ENCODE data around the gene PHF2.

The PHF2 gene

GRCh38 chr9:93569621-93570174 lies 6.7 kb upstream of the PHF2 start:
- DNase-seq: no peak

- no peak for DNase-seq
Observed at GRCh38 chr9:93572221-93572620, 4.2 kb upstream of the PHF2 start.

GRCh38 chr9:93572636-93573515 lies 3.5 kb upstream of the PHF2 start:
- no peak for DNase-seq

- DNase-seq: no peak
Observed at GRCh38 chr9:93573516-93573828, 2.9 kb upstream of the PHF2 start.

- DNase-seq: no peak
Observed at GRCh38 chr9:93574091-93574899, 2.1 kb upstream of the PHF2 start.

GRCh38 chr9:93574900-93575795 lies 1.2 kb upstream of the PHF2 start:
- no peak for DNase-seq

GRCh38 chr9:93575796-93576257 lies 557 bp upstream of the PHF2 start:
- peak; percentile 77 for DNase-seq

- peak; percentile 43 for DNase-seq
Observed at GRCh38 chr9:93577078-93577974, 942 bp downstream of the PHF2 start.

DNA sequence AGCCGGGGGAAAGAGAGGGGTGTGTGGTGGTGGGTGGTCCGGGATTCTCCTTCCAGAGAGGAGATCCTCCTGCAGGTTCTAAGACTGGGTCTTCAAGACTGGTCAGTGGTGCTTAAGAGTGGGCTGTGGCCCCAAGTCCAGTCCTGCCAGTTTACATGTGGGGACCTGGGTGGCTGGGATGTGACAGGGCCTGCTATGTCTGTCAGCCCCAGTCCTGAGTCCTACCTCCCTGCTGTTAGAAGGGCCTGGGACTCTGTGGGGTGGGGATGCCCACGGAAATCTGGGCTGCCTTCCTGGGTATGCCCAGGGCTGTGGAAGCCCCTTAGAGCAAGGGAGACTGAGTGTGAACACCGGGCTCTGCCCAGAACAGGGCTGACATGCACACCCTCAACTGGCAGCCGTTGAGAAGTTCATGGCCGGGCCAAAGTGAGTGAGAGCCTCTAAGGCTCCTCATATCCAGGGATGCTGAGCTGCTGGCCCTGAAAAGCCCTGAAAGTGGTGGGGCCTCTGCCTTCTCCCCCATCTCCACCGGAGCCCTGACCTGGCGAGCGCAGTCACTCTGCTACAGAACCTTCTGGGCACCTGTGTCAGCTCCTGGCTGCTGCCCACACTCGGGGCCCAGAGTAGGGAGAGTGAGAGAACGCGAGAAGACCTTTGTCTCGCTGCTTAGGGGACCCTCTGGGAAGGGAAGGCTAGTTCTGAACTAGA lies 1.7 kb downstream of the PHF2 start:
- no peak for DNase-seq

DNA sequence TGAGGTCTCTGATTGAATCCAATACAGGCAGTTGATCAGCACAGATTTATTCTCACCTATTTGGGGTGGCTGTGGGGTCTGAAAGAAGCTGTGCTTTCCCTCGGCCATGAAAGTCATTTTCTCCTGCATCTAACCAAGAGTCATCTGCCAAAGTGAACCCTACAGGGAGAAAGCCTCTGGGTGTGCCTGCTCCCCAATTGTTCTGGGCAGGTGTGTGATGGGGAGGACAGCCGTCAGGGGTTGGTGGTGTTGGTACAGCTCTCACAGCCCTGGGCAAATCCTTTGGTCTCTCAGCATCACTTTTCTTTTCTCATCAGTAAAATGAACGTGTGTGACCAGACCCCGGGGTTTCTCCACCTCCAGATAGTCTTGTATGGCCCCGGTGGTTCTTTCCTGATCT lies 2.5 kb downstream of the PHF2 start:
- no peak for DNase-seq

GRCh38 chr9:93579711-93580516 lies 3.5 kb downstream of the PHF2 start:
- no peak for DNase-seq

- DNase-seq: no peak
Observed at GRCh38 chr9:93580654-93581380, 4.4 kb downstream of the PHF2 start.

GRCh38 chr9:93582115-93582514 lies 5.7 kb downstream of the PHF2 start:
- no peak for DNase-seq

DNA sequence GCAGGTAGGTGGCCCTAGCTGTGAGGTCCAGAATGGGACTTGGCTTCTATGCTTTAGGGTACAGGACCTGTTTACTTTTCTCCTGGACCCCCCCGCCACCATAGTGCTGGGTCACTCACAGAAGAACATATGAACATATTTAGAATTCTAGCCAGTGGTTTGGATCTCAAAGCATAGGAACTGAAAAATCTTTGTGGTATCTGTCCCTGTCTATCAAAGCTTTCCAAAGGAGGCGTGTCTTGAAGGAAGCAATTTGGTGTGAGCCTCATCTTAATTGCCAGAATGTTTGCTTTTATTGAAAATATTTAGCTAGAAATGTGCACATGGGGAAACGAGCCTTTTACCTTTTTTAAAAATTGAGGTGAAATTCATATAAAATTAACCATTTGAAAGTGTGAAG lies 6.2 kb downstream of the PHF2 start:
- DNase-seq: no peak

DNA sequence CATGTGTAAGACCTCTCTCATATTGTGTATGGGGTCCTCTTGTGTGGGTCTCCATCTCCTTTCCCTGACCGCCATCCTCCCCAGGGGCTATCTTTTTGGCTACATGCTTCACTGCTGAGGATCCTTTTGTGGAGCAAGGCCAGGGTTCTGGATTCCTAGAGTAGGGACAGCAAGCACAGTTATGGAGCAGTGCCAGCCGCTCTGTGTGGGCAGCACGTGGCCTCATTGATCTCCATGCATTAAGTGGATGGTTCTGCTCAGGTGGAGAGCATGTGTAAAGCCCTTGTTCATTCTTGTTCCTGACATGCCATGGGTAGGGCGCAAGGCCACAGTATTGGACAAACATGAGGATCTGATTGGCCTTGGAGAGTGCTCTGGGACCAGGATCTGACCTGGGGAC lies 8.9 kb downstream of the PHF2 start:
- no peak for DNase-seq

GRCh38 chr9:93585695-93586094 lies 9.3 kb downstream of the PHF2 start:
- DNase-seq: no peak

DNA sequence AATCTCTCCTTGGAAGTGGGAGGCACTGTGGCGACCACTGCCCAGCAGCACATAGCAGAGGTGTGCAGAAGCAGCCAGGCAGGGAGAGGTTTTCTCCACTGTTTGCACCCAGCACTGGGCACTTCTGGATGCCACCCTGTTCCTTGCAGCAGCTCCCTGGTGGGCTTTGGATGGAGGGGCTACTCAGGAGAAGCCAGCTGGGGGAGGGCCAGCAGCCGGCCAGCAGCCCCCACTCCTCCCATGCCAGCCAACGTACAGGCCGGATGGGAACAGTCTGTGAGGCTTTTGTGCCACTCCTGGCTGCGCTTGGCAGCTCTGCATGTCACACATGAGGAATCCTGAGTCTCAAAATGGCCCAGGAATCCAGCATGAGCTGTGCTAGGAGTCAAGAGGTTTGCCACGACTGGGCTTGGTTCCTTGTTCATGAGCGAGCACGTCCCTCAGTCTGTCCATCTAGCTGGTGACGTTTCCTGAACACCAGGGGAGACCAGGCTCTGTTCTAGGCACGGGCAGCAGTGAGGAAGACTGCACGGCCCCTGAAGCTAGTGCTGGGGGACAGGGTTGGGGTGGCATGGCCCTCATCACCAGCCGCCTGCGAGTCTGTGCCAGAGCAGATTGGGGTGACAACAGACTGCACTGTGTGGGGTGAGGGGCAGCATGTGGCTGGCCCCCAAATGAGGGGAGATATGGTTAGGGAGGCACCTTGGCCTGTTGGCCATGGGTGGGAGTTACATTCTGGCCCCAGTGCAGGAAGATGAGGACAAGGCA lies 10.1 kb downstream of the PHF2 start:
- no peak for DNase-seq

DNA sequence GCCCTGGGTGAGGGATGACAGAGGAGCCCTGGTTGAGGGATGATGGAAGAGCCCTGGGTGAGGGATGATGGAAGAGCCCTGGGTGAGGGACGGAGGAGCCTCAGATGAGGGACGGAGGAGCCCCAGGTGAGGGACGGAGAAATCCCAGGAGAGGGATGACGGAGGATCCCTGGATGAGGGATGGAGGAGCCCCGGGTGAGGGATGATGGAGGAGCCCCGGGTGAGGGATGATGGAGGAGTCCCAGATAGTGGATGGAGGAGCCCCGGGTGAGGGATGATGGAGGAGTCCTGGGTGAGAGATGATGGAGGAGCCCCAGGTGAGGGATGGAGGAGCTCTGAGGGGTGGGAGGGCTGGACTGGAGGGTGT lies 10.9 kb downstream of the PHF2 start:
- no peak for DNase-seq

All from stimulated activated CD4-positive, alpha-beta T cell treated with anti-CD3 and anti-CD28 coated beads, Interleukin-15, amount 100 ng/mL, for 24 hours (primary cell).